ENCODE measurements around the gene SPACA7. TPM values are rescaled to one million over a fixed set of nuclear protein-coding genes. Genes with fewer than 3 reads are reported as not detected.

The SPACA7 gene
- polyA plus RNA-seq, 1 donor from 2014 or later: not detected

GRCh38 chr13:112468069-112468468, 91.9 kb downstream of the SPACA7 start:
- H3K79me2 ChIP-seq (replicated peaks; ENCODE audit: insufficient read depth, low read length): no peaks in the 10 kb centered on the region
- TF ChIP-seq POLR2AphosphoS5 (IDR thresholded peaks at IDR 0.05): no peak
- no peak overlapping the region for H3K9ac ChIP-seq (ENCODE audit: low read length)
- no peaks in the 10 kb centered on the region for H3K9me2 ChIP-seq (ENCODE audit: insufficient read depth, low read length)
- H3K27me3 ChIP-seq (ENCODE audit: insufficient read depth, low read depth, low read length): no peaks in the 10 kb centered on the region
- no peaks in the 10 kb centered on the region for H3K36me3 ChIP-seq (ENCODE audit: insufficient read depth, low read length)
- H3K4me2 ChIP-seq (ENCODE audit: low read length): no peak overlapping the region
- H3F3A ChIP-seq (ENCODE audit: insufficient read depth, low read length, poor library complexity, severe bottlenecking): no peaks in the 10 kb centered on the region
- no peaks in the 10 kb centered on the region for H4K20me1 ChIP-seq (ENCODE audit: insufficient read depth)
- H3K9me3 ChIP-seq (ENCODE audit: low read length): peaks cover 4% of the 10 kb centered on the region
- H3K4me3 ChIP-seq (ENCODE audit: low read length): no peak overlapping the region
- H3K27ac ChIP-seq (ENCODE audit: low read length): no peak overlapping the region
- no peak overlapping the region for H2AFZ ChIP-seq (ENCODE audit: low read depth, low read length)

- Histone ChIP-seq H2AFZ (ENCODE audit: low read depth, low read length) (no peak overlapping the region), H3K9me3 (ENCODE audit: low read length) (peaks cover 5% of the 10 kb centered on the region), H4K20me1 (ENCODE audit: insufficient read depth) (no peaks in the 10 kb centered on the region), H3K4me3 (ENCODE audit: low read length) (no peak overlapping the region), H3K9me2 (ENCODE audit: insufficient read depth, low read length) (no peaks in the 10 kb centered on the region), H3K9ac (ENCODE audit: low read length) (no peak overlapping the region), H3K4me2 (ENCODE audit: low read length) (no peak overlapping the region), H3K79me2 (replicated peaks; ENCODE audit: insufficient read depth, low read length) (no peaks in the 10 kb centered on the region), H3F3A (ENCODE audit: insufficient read depth, low read length, poor library complexity, severe bottlenecking) (no peaks in the 10 kb centered on the region), H3K27me3 (ENCODE audit: insufficient read depth, low read depth, low read length) (no peaks in the 10 kb centered on the region), H3K36me3 (ENCODE audit: insufficient read depth, low read length) (no peaks in the 10 kb centered on the region), H3K27ac (ENCODE audit: low read length) (no peak overlapping the region)
- no peak for TF ChIP-seq CTCF (IDR thresholded peaks at IDR 0.05; ENCODE audit: poor library complexity, severe bottlenecking)
- no peak for TF ChIP-seq MXI1 (conservative IDR thresholded peaks at IDR 0.05; ENCODE audit: poor library complexity, severe bottlenecking)
- TF ChIP-seq SMC3 (conservative IDR thresholded peaks at IDR 0.05; ENCODE audit: poor library complexity): no peak
Measured at GRCh38 chr13:112469071-112469745, 93.1 kb downstream of the SPACA7 start.

- Histone ChIP-seq H2AFZ (ENCODE audit: low read depth, low read length) (no peak overlapping the region), H3K27ac (ENCODE audit: low read length) (no peak overlapping the region), H3K4me2 (ENCODE audit: low read length) (no peak overlapping the region)
Measured at GRCh38 chr13:112473818-112474217, 97.7 kb downstream of the SPACA7 start.

More at GRCh38 chr13:112473818-112474217, 97.7 kb downstream of the SPACA7 start:
- H3K79me2 ChIP-seq (replicated peaks; ENCODE audit: insufficient read depth, low read length): no peaks in the 10 kb centered on the region
- TF ChIP-seq POLR2AphosphoS5 (IDR thresholded peaks at IDR 0.05) (no peak), MXI1 (conservative IDR thresholded peaks at IDR 0.05; ENCODE audit: poor library complexity, severe bottlenecking) (no peak), CTCF (IDR thresholded peaks at IDR 0.05; ENCODE audit: poor library complexity, severe bottlenecking) (no peak), TAF1 (IDR thresholded peaks at IDR 0.05; ENCODE audit: low read depth) (no peak), EZH2 (IDR thresholded peaks at IDR 0.05; ENCODE audit: borderline replicate concordance, insufficient read depth, low read length, poor library complexity, severe bottlenecking) (no peak), SMC3 (conservative IDR thresholded peaks at IDR 0.05; ENCODE audit: poor library complexity) (no peak), EP300 (conservative IDR thresholded peaks at IDR 0.05; ENCODE audit: poor library complexity, severe bottlenecking) (no peak), RAD21 (conservative IDR thresholded peaks at IDR 0.05) (no peak), REST (IDR thresholded peaks at IDR 0.05; ENCODE audit: borderline replicate concordance) (no peak)
- no peak overlapping the region for H3K9ac ChIP-seq (ENCODE audit: low read length)
- H3K4me3 ChIP-seq (ENCODE audit: low read length): no peak overlapping the region
- peaks cover 5% of the 10 kb centered on the region for H3K9me3 ChIP-seq (ENCODE audit: low read length)
- no peaks in the 10 kb centered on the region for H3K27me3 ChIP-seq (ENCODE audit: insufficient read depth, low read depth, low read length)
- no peaks in the 10 kb centered on the region for H3K9me2 ChIP-seq (ENCODE audit: insufficient read depth, low read length)
- H3K36me3 ChIP-seq (ENCODE audit: insufficient read depth, low read length): no peaks in the 10 kb centered on the region
- no peaks in the 10 kb centered on the region for H4K20me1 ChIP-seq (ENCODE audit: insufficient read depth)
- H3F3A ChIP-seq (ENCODE audit: insufficient read depth, low read length, poor library complexity, severe bottlenecking): no peaks in the 10 kb centered on the region
